Esophagus mucosa (tissue), 1 donor: Measurements from ENCODE around the gene OR2W3. TPM values are rescaled to one million over a fixed set of nuclear protein-coding genes. Genes with fewer than 3 reads are reported as not detected.

Experiments used
- ATAC-seq: fragments of 200-7000 bp; cut with Tn5 transposase; one replicate; pipeline ENCODE4 v1.9.1; 2020
- total RNA-seq: library from RNA; stranded (reverse); gene quantifications from one replicate; pipeline ENCODE4 v1.2.4, GENCODE V29; 2023
- donor health status: DM: yes; HTN: yes; CAD: no.

OR2W3 gene
- not detected for total RNA-seq

GRCh38 chr1:247895163-247895637, at the start of gene OR2W3:
OR2W3 (plus strand) TSS chr1:247895587; CDS start chr1:247895587, 0 bp downstream.
- ATAC-seq, result no peak

GRCh38 chr1:247845693-247846017, 49.7 kb upstream of the OR2W3 start:
- ATAC-seq, result no peak

- ATAC-seq, result no peak
These were observed 47.0 kb upstream of the OR2W3 start for GRCh38 chr1:247848346-247848745.

GRCh38 chr1:247849616-247850015, 45.8 kb upstream of the OR2W3 start:
- ATAC-seq, result no peak

GRCh38 chr1:247854899-247855545, 40.4 kb upstream of the OR2W3 start:
- no peak for ATAC-seq

- ATAC-seq, result no peak
These were observed 39.5 kb upstream of the OR2W3 start for GRCh38 chr1:247855911-247856310.

- ATAC-seq, result peak; percentile 10
These were observed 38.1 kb upstream of the OR2W3 start, which contains the start of gene TRIM58 for GRCh38 chr1:247857069-247857984. TRIM58 (plus strand) TSS chr1:247857187; CDS start chr1:247857247, 60 bp downstream.

- ATAC-seq, result no peak
These were observed 37.3 kb upstream of the OR2W3 start for GRCh38 chr1:247857985-247858619.

GRCh38 chr1:247862756-247863155, 32.6 kb upstream of the OR2W3 start:
- no peak for ATAC-seq

GRCh38 chr1:247864644-247865043, 30.7 kb upstream of the OR2W3 start:
- no peak for ATAC-seq

- no peak for ATAC-seq
These were observed 30.0 kb upstream of the OR2W3 start for GRCh38 chr1:247865416-247865815.

GRCh38 chr1:247883346-247883745, 12.0 kb upstream of the OR2W3 start:
- no peak for ATAC-seq

GRCh38 chr1:247884797-247885413, 10.5 kb upstream of the OR2W3 start:
- no peak for ATAC-seq

GRCh38 chr1:247895976-247896375, 589 bp downstream of the OR2W3 start:
- peak; percentile 20 for ATAC-seq

GRCh38 chr1:247904122-247904521, 8.7 kb downstream of the OR2W3 start:
- ATAC-seq, result no peak

GRCh38 chr1:247905181-247905580, 9.8 kb downstream of the OR2W3 start:
- no peak for ATAC-seq

- ATAC-seq, result no peak
These were observed 10.6 kb downstream of the OR2W3 start for GRCh38 chr1:247905910-247906503.

GRCh38 chr1:247906504-247907047, 11.2 kb downstream of the OR2W3 start:
- peak; percentile 69 for ATAC-seq

- ATAC-seq, result no peak
These were observed 13.4 kb downstream of the OR2W3 start for GRCh38 chr1:247908766-247909165.

GRCh38 chr1:247913786-247914185, 18.4 kb downstream of the OR2W3 start:
- ATAC-seq, result no peak

GRCh38 chr1:247914941-247915662, 19.7 kb downstream of the OR2W3 start:
- ATAC-seq, result no peak
